HG03139 (cell line): ENCODE results near the gene RAB30.

Source experiments
- ATAC-seq: cut with Tn5 transposase; IDR thresholded peaks from one replicate; pipeline ENCODE4 v1.9.1; 2021; ENCODE audit not compliant: unreplicated experiment

Gene RAB30

GRCh38 chr11:83071567-83072349, at the start of gene RAB30:
TSS of gene RAB30 (minus strand) at chr11:83071897. CDS start at chr11:82997316, 74,581 bp downstream.
- peak; percentile 93 for ATAC-seq

GRCh38 chr11:83120327-83120726, 48.6 kb upstream of the RAB30 start:
- no peak for ATAC-seq

GRCh38 chr11:83119216-83119615, 47.5 kb upstream of the RAB30 start:
- no peak for ATAC-seq

GRCh38 chr11:83118814-83119213, 47.1 kb upstream of the RAB30 start:
- no peak for ATAC-seq

GRCh38 chr11:83116015-83116641, 44.4 kb upstream of the RAB30 start:
- ATAC-seq = no peak

- ATAC-seq = no peak
Observed at GRCh38 chr11:83115551-83115950, 43.9 kb upstream of the RAB30 start.

GRCh38 chr11:83115026-83115425, 43.3 kb upstream of the RAB30 start:
- no peak for ATAC-seq

- ATAC-seq = no peak
Observed at GRCh38 chr11:83112886-83113285, 41.2 kb upstream of the RAB30 start.

GRCh38 chr11:83105168-83105567, 33.5 kb upstream of the RAB30 start:
- no peak for ATAC-seq

GRCh38 chr11:83102834-83103233, 31.1 kb upstream of the RAB30 start:
- no peak for ATAC-seq

GRCh38 chr11:83097429-83098075, 25.9 kb upstream of the RAB30 start:
- no peak for ATAC-seq

GRCh38 chr11:83093634-83094033, 21.9 kb upstream of the RAB30 start:
- no peak for ATAC-seq

GRCh38 chr11:83092488-83093384, 21.0 kb upstream of the RAB30 start:
- ATAC-seq = no peak

GRCh38 chr11:83088965-83089364, 17.3 kb upstream of the RAB30 start:
- no peak for ATAC-seq

- ATAC-seq = no peak
Observed at GRCh38 chr11:83087035-83087434, 15.3 kb upstream of the RAB30 start.

- ATAC-seq = no peak
Observed at GRCh38 chr11:83079820-83080219, 8.1 kb upstream of the RAB30 start.

GRCh38 chr11:83078269-83078668, 6.6 kb upstream of the RAB30 start:
- no peak for ATAC-seq

GRCh38 chr11:83073884-83074283, 2.2 kb upstream of the RAB30 start:
- ATAC-seq = no peak

GRCh38 chr11:83073258-83073657, 1.6 kb upstream of the RAB30 start:
- ATAC-seq = no peak

GRCh38 chr11:83072350-83073242, 899 bp upstream of the RAB30 start:
- ATAC-seq = no peak
